Measurements from ENCODE around the gene NELFA.
A peak's percentile ranks its signal among the peaks of the same experiment; 100 is the strongest.

Gene NELFA

GRCh38 chr4:1945124-1945895, 63.5 kb downstream of the NELFA start:
- no peak overlapping the region for H3K4me3 ChIP-seq (ENCODE audit: low read length)
- no peak for DNase-seq (ENCODE audit: low read depth)
- no peak for TF ChIP-seq CTCF (conservative IDR thresholded peaks at IDR 0.05; ENCODE audit: low read length)

- no peak overlapping the region for H3K4me3 ChIP-seq (ENCODE audit: low read length)
- no peak for TF ChIP-seq CTCF (conservative IDR thresholded peaks at IDR 0.05; ENCODE audit: low read length)
- no peak for DNase-seq (ENCODE audit: low read depth)
Measured at GRCh38 chr4:1943928-1944327, 64.8 kb downstream of the NELFA start.

- H3K4me3 ChIP-seq (ENCODE audit: low read length), result no peak overlapping the region
- no peak for DNase-seq (ENCODE audit: low read depth)
Measured at GRCh38 chr4:1940566-1940965, 68.2 kb downstream of the NELFA start.

GRCh38 chr4:1939664-1940509, 68.9 kb downstream of the NELFA start:
- H3K4me3 ChIP-seq (ENCODE audit: low read length), result no peak overlapping the region
- peak; percentile 72 for DNase-seq (ENCODE audit: low read depth)
- no peak for TF ChIP-seq CTCF (conservative IDR thresholded peaks at IDR 0.05; ENCODE audit: low read length)

More at GRCh38 chr4:1940566-1940965, 68.2 kb downstream of the NELFA start:
- no peak for TF ChIP-seq CTCF (conservative IDR thresholded peaks at IDR 0.05; ENCODE audit: low read length)

- DNase-seq (ENCODE audit: low read depth), result no peak
- TF ChIP-seq CTCF (conservative IDR thresholded peaks at IDR 0.05; ENCODE audit: low read length), result no peak
Measured at GRCh38 chr4:1938027-1938426, 70.7 kb downstream of the NELFA start.

GRCh38 chr4:1937550-1937949, 71.2 kb downstream of the NELFA start:
- no peak for TF ChIP-seq CTCF (conservative IDR thresholded peaks at IDR 0.05; ENCODE audit: low read length)

More at GRCh38 chr4:1938027-1938426, 70.7 kb downstream of the NELFA start:
- no peak overlapping the region for H3K4me3 ChIP-seq (ENCODE audit: low read length)

More at GRCh38 chr4:1937550-1937949, 71.2 kb downstream of the NELFA start:
- H3K4me3 ChIP-seq (ENCODE audit: low read length), result no peak overlapping the region
- no peak for DNase-seq (ENCODE audit: low read depth)

All from AG10803 (cell line).